Fibroblast of the aortic adventitia (primary cell): ENCODE measurements around the gene TMEM245. TPM values are rescaled to one million over a fixed set of nuclear protein-coding genes. Genes with fewer than 3 reads are reported as not detected.

Experiments
- DNase-seq: peaks from one replicate; pipeline ENCODE4 v3.0.0-alpha.2; 2010; ENCODE audit warnings: low read depth
- H3K4me3 ChIP-seq: 2 replicates; pipeline ENCODE4 v1.5.1; 2011; ENCODE audit warnings: low read depth, mild to moderate bottlenecking, control low read depth, low read length, moderate library complexity
- CTCF ChIP-seq: IDR thresholded peaks from 2 replicates; pipeline ENCODE4 v1.5.1; 2011; ENCODE audit warnings: mild to moderate bottlenecking, low read length, control low read depth, inconsistent platforms; ENCODE audit not compliant: insufficient read depth
- total RNA-seq: library from RNA; depleted of rRNA; stranded (reverse); fragments of >200 nt; gene quantifications from 2 replicates; pipeline ENCODE4 v1.2.3, GENCODE V29; 2012; ENCODE audit warnings: low replicate concordance

Gene TMEM245
- total RNA-seq, 1 donor: 51.2 TPM

- no peak for TF ChIP-seq CTCF
- no peak overlapping the region for H3K4me3 ChIP-seq
- peak; percentile 93 for DNase-seq
These were observed 17.9 kb downstream of the TMEM245 start for GRCh38 chr9:109101810-109102209.

GRCh38 chr9:109101202-109101595, 18.5 kb downstream of the TMEM245 start:
- TF ChIP-seq CTCF: no peak
- H3K4me3 ChIP-seq: no peak overlapping the region
- peak; percentile 12 for DNase-seq

- no peak for TF ChIP-seq CTCF
- DNase-seq: no peak
- no peak overlapping the region for H3K4me3 ChIP-seq
These were observed 19.1 kb downstream of the TMEM245 start for GRCh38 chr9:109100543-109101201.

GRCh38 chr9:109098960-109099308, 20.8 kb downstream of the TMEM245 start:
- no peak for TF ChIP-seq CTCF
- no peak overlapping the region for H3K4me3 ChIP-seq
- no peak for DNase-seq

GRCh38 chr9:109098171-109098959, 21.4 kb downstream of the TMEM245 start:
- DNase-seq: peak; percentile 95
- TF ChIP-seq CTCF: peak; percentile 39
- H3K4me3 ChIP-seq: no peak overlapping the region

- TF ChIP-seq CTCF: no peak
These were observed 22.6 kb downstream of the TMEM245 start for GRCh38 chr9:109097146-109097545.

More at GRCh38 chr9:109097146-109097545, 22.6 kb downstream of the TMEM245 start:
- H3K4me3 ChIP-seq: no peak overlapping the region
- DNase-seq: no peak
